HFFc6 (cell line): ENCODE results near the gene CMC2. TPM values are rescaled to one million over a fixed set of nuclear protein-coding genes. Genes with fewer than 3 reads are reported as not detected.
A peak's percentile ranks its signal among the peaks of the same experiment; 100 is the strongest.

Source experiments
- DNase-seq: peaks from one replicate; pipeline ENCODE4 v3.0.0-alpha.2; 2018
- H3K27ac Mint-ChIP-seq: 2 replicates; pipeline ENCODE4 v1.8.0; 2020; ENCODE audit warnings: mild to moderate bottlenecking, mixed read lengths
- H3K27me3 Mint-ChIP-seq: 2 replicates; pipeline ENCODE4 v1.8.0; 2021; ENCODE audit warnings: mild to moderate bottlenecking, moderate library complexity, mixed read lengths; ENCODE audit not compliant: insufficient read depth
- H3K36me3 Mint-ChIP-seq: 2 replicates; pipeline ENCODE4 v1.8.0; 2021; ENCODE audit warnings: low read depth, mixed read lengths
- H3K4me1 Mint-ChIP-seq: 2 replicates; pipeline ENCODE4 v1.8.0; 2020; ENCODE audit warnings: low read depth, mixed read lengths
- H3K4me3 Mint-ChIP-seq: 2 replicates; pipeline ENCODE4 v1.8.0; 2020; ENCODE audit warnings: mild to moderate bottlenecking, moderate library complexity, mixed read lengths
- H3K9me3 Mint-ChIP-seq: 2 replicates; pipeline ENCODE4 v1.8.0; 2020; ENCODE audit warnings: mild to moderate bottlenecking, mixed read lengths
- CTCF ChIP-seq: fragments of 200-600 bp; sonication (generic); IDR thresholded peaks from 2 replicates; pipeline ENCODE4 v1.5.0; 2021; ENCODE audit warnings: antibody characterized with exemption, mild to moderate bottlenecking
- total RNA-seq, 6 experiments: library from RNA; stranded (reverse); fragmentation: NEBNext Ultra II Directional; extraction: Animal tissue kit (Norgen Biotek cat#: 25700); gene quantifications; 2 replicates in 1 of 6; 3 replicates in 5 of 6; pipeline ENCODE4 v1.2.3, GENCODE V29; 2021

The CMC2 gene
- total RNA-seq, 6 experiments from 2014 or later = 64.7 to 82.7 (median 74.8) TPM

- Mint-ChIP-seq H3K27ac (no peak overlapping the region), H3K9me3 (no peaks in the 10 kb centered on the region), H3K4me1 (peaks cover 67% of the 10 kb centered on the region), H3K27me3 (no peaks in the 10 kb centered on the region; the same call in none of the 2 replicates), H3K36me3 (peaks cover 22% of the 10 kb centered on the region), H3K4me3 (no peak overlapping the region)
- DNase-seq = no peak
- TF ChIP-seq CTCF = no peak
Measured at GRCh38 chr16:81001330-81001729, 5.4 kb downstream of the CMC2 start.

- H3K36me3 Mint-ChIP-seq = peaks cover 19% of the 10 kb centered on the region
- TF ChIP-seq CTCF = no peak
Measured at GRCh38 chr16:81000873-81001272, 5.8 kb downstream of the CMC2 start.

GRCh38 chr16:80997964-80998620 lies 8.6 kb downstream of the CMC2 start:
- peaks cover 61% of the 10 kb centered on the region for H3K4me1 Mint-ChIP-seq
- H3K27ac Mint-ChIP-seq = no peak overlapping the region; the same call in 1 of the 2 replicates
- no peaks in the 10 kb centered on the region for H3K9me3 Mint-ChIP-seq
- H3K36me3 Mint-ChIP-seq = peaks cover 15% of the 10 kb centered on the region
- no peak for TF ChIP-seq CTCF
- no peak overlapping the region for H3K4me3 Mint-ChIP-seq
- no peaks in the 10 kb centered on the region; the same call in 1 of the 2 replicates for H3K27me3 Mint-ChIP-seq
- no peak for DNase-seq

More at GRCh38 chr16:81000873-81001272, 5.8 kb downstream of the CMC2 start:
- H3K9me3 Mint-ChIP-seq = no peaks in the 10 kb centered on the region
- no peaks in the 10 kb centered on the region; the same call in none of the 2 replicates for H3K27me3 Mint-ChIP-seq
- peaks cover 66% of the 10 kb centered on the region for H3K4me1 Mint-ChIP-seq
- H3K4me3 Mint-ChIP-seq = no peak overlapping the region
- no peak overlapping the region for H3K27ac Mint-ChIP-seq
- no peak for DNase-seq

GRCh38 chr16:80997139-80997798 lies 9.4 kb downstream of the CMC2 start:
- TF ChIP-seq CTCF = no peak
- peaks cover 65% of the 10 kb centered on the region for H3K4me1 Mint-ChIP-seq
- peaks cover 15% of the 10 kb centered on the region for H3K36me3 Mint-ChIP-seq
- H3K4me3 Mint-ChIP-seq = peak overlapping the region; percentile 48; the same call in 1 of the 2 replicates
- H3K27ac Mint-ChIP-seq = peak overlapping the region; percentile 17
- DNase-seq = no peak
- no peaks in the 10 kb centered on the region for H3K9me3 Mint-ChIP-seq
- no peaks in the 10 kb centered on the region for H3K27me3 Mint-ChIP-seq

- TF ChIP-seq CTCF = no peak
- Mint-ChIP-seq H3K4me3 (peak overlapping the region; percentile 48; the same call in 1 of the 2 replicates), H3K27me3 (no peaks in the 10 kb centered on the region), H3K4me1 (peaks cover 68% of the 10 kb centered on the region), H3K36me3 (peaks cover 15% of the 10 kb centered on the region), H3K27ac (peak overlapping the region; percentile 17), H3K9me3 (no peaks in the 10 kb centered on the region)
- no peak for DNase-seq
Measured at GRCh38 chr16:80996688-80997138, 10.0 kb downstream of the CMC2 start.
